Colonic mucosa (tissue), 4 donors: ENCODE results near the gene ENDOU. TPM values are rescaled to one million over a fixed set of nuclear protein-coding genes. Genes with fewer than 3 reads are reported as not detected.

Experiments
- DNase-seq: peaks from one replicate; pipeline ENCODE4 v3.0.0-alpha.2; 2020
- H3K27ac ChIP-seq: fragments of 200-600 bp; one replicate; pipeline ENCODE4 v1.8.0; 2021
- H3K27me3 ChIP-seq: fragments of 200-600 bp; one replicate; pipeline ENCODE4 v1.8.0; 2021
- H3K36me3 ChIP-seq: fragments of 200-600 bp; one replicate; pipeline ENCODE4 v1.8.0; 2021
- H3K4me1 ChIP-seq: fragments of 200-600 bp; one replicate; pipeline ENCODE4 v1.8.0; 2021; ENCODE audit warnings: mild to moderate bottlenecking
- H3K4me3 ChIP-seq: fragments of 200-600 bp; one replicate; pipeline ENCODE4 v1.8.0; 2021
- H3K9ac ChIP-seq, 2 donors: one replicate each; pipeline ENCODE4 v1.7.0; 2013; ENCODE audit warnings: control low read depth in 2 of 2, low read depth in 2 of 2, low read length in 2 of 2
- H3K9me3 ChIP-seq: fragments of 200-600 bp; one replicate; pipeline ENCODE4 v1.8.0; 2021
- intact Hi-C: fragments of 100-400 bp; cut with DNase I; formaldehyde crosslinking; loops from one replicate; pipeline ENCODE4 v1.14.1; 2022
- total RNA-seq, 2 donors: library from RNA; stranded (reverse); fragmentation: NEBNext Ultra II Directional in 1 of 2; extraction: Animal tissue kit (Norgen Biotek cat#: 25700) in 1 of 2; gene quantifications; one replicate each; pipeline ENCODE4 v1.2.1, GENCODE V29; 2021
- TF ChIP-seq, protein P1 (sequence below): fragments of 200-600 bp; IDR thresholded peaks from one replicate; pipeline ENCODE4 v1.8.0; 2022; ENCODE audit warnings: antibody characterized with exemption, mild to moderate bottlenecking
- donor health status: healthy.
- donor health status: DM: no; HTN: no; CAD: no.
- donor health status: DM: no; HTN: no; CAD: no.

The ENDOU gene
- total RNA-seq, 2 donors from 2014 or later: not detected

DNA sequence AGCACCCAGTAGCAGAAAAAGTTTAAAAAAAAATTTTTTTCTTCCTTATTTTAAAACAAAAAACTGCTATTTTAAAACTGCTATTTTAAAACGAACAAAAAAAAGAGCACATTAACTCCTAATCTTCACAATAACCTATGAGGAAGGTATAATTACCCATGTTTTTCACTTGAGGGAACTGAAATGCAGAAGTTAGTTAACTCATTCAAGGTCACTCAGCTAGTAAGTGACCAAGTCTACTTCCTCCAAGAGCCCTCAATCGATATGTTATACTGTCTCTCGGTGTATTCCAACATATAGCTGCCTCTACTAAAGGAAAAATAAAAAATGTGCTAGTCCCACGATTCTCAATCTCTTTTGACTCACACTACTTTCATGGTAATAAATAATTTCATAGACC is 27.2 kb downstream of the ENDOU start:
- Histone ChIP-seq H3K9me3 (no peaks in the 10 kb centered on the region), H3K4me3 (no peak overlapping the region), H3K36me3 (no peaks in the 10 kb centered on the region), H3K27ac (no peak overlapping the region), H3K27me3 (no peaks in the 10 kb centered on the region), H3K9ac (no peak overlapping the region), H3K4me1 (no peaks in the 10 kb centered on the region)
- TF ChIP-seq, protein P1, sequence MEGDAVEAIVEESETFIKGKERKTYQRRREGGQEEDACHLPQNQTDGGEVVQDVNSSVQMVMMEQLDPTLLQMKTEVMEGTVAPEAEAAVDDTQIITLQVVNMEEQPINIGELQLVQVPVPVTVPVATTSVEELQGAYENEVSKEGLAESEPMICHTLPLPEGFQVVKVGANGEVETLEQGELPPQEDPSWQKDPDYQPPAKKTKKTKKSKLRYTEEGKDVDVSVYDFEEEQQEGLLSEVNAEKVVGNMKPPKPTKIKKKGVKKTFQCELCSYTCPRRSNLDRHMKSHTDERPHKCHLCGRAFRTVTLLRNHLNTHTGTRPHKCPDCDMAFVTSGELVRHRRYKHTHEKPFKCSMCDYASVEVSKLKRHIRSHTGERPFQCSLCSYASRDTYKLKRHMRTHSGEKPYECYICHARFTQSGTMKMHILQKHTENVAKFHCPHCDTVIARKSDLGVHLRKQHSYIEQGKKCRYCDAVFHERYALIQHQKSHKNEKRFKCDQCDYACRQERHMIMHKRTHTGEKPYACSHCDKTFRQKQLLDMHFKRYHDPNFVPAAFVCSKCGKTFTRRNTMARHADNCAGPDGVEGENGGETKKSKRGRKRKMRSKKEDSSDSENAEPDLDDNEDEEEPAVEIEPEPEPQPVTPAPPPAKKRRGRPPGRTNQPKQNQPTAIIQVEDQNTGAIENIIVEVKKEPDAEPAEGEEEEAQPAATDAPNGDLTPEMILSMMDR: no peak
- DNase-seq: no peak
- intact Hi-C loops: no loop called here

DNA sequence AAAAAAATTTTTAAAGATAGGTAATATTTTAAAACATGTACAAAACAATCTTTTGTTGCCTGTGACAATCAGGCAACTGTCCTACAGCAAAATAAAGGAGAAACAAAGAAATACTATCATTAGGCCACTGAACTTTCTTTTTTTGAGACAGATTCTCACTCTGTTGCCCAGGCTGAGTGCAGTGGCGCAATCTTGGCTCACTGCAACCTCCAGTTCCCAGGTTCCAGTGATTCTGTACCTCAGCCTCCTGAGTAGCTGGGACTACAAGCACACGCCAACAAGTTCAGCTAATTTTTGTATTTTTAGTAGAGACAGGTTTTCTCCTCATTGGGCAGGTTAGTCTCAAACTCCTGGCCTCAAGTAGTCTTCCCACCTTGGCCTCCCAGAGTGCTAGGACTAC is 36.1 kb downstream of the ENDOU start:
- Histone ChIP-seq H3K27ac (no peak overlapping the region), H3K9me3 (no peaks in the 10 kb centered on the region), H3K4me1 (no peaks in the 10 kb centered on the region), H3K36me3 (no peaks in the 10 kb centered on the region), H3K9ac (no peak overlapping the region), H3K27me3 (no peaks in the 10 kb centered on the region), H3K4me3 (no peak overlapping the region)
- intact Hi-C loops: loop anchor here (10.0 kb wide), 1 partner anchor 654 kb away; no protein-coding TSS in a partner anchor
- DNase-seq: no peak
- TF ChIP-seq, protein P1: no peak

DNA sequence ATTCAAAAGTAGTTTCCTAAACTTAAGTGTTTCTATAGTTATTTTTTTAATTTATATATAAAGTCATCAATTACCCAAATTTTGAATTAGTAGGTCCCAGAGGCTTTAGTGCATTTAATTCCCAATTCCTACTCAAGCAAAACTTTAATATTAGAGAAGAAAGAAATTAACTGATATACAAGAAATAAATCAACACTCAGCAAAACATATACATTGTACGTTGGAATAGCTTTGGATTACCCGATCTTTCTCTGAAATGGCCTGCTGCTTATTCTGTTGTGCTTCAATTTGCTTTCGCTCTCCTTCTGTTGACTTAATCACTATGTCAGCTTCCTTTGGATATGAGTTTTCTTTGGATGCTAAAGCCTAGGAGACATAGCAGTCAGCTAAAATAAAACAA is 37.7 kb downstream of the ENDOU start:
- TF ChIP-seq, protein P1: no peak
- DNase-seq: no peak
- no peak overlapping the region for H3K9ac ChIP-seq
- H3K4me3 ChIP-seq: no peak overlapping the region
- no peaks in the 10 kb centered on the region for H3K4me1 ChIP-seq
- no peaks in the 10 kb centered on the region for H3K27me3 ChIP-seq
- H3K9me3 ChIP-seq: no peaks in the 10 kb centered on the region
- no peak overlapping the region for H3K27ac ChIP-seq
- intact Hi-C loops: loop anchor here (10.0 kb wide), 1 partner anchor 653 kb away; no protein-coding TSS in a partner anchor
- no peaks in the 10 kb centered on the region for H3K36me3 ChIP-seq

DNA sequence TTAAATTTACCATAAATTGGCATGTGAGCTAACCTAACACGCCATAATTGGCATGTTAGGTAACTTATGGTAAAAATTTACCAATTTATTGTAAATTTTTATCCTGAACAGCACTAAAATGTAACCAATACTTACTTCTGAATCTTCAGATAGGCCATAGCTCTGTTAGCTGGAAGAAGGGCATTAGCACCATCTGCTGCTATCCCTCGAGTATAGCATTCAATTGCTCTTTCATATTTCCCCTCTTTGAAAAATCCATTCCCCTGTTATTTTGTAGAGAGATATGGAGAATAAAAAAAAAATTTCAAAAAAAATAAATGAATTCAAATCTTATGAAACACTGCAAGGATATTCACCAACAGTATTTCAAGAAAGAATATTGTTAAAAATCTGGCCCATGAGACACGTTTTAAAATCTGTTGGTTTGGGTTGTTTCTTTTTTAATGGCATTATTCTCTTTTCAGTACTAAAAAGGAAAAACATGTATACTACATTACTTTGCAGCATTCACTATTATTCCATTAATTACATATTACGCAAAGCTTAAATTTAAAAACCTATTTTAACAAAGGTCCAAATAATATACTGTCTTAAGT is 38.5 kb downstream of the ENDOU start:
- H3K4me1 ChIP-seq: no peaks in the 10 kb centered on the region
- no peaks in the 10 kb centered on the region for H3K36me3 ChIP-seq
- no peak for DNase-seq

DNA sequence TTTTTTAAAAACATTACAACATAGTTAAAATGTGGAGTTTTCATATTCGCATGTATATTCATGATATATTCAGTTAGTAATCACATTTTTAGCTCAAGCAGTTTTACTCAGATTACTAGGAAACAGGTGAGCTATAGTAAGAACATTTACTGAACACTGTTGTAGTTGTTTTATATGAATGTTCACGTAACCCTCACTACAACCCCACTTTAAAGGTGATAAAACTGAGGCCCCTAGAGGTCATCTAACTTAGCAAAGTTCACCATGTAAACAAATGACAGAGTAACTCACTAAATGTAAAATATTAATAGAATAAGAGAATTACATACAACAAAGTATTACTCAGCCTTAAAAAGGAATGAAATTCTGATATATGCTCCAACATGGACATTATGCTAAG is 45.5 kb downstream of the ENDOU start:
- DNase-seq: no peak
- H3K36me3 ChIP-seq: no peaks in the 10 kb centered on the region
- no peak overlapping the region for H3K9ac ChIP-seq
- no peak overlapping the region for H3K27ac ChIP-seq
- no peaks in the 10 kb centered on the region for H3K9me3 ChIP-seq
- H3K4me1 ChIP-seq: no peaks in the 10 kb centered on the region
- intact Hi-C loops: loop anchor here (10.0 kb wide), 1 partner anchor 645 kb away; no protein-coding TSS in a partner anchor
- no peak overlapping the region for H3K4me3 ChIP-seq
- H3K27me3 ChIP-seq: no peaks in the 10 kb centered on the region
- TF ChIP-seq, protein P1: no peak

More for the DNA sequence above, 38.5 kb downstream of the ENDOU start:
- Histone ChIP-seq H3K4me3 (no peak overlapping the region), H3K9ac (no peak overlapping the region), H3K27me3 (no peaks in the 10 kb centered on the region), H3K9me3 (no peaks in the 10 kb centered on the region), H3K27ac (no peak overlapping the region)
- TF ChIP-seq, protein P1: peak; percentile 37
- intact Hi-C loops: loop anchor here (10.0 kb wide), 1 partner anchor 652 kb away; no protein-coding TSS in a partner anchor
